Heart left ventricle (tissue), 16 donors: ENCODE measurements around the gene STK4. TPM values are rescaled to one million over a fixed set of nuclear protein-coding genes. Genes with fewer than 3 reads are reported as not detected.

Experiments
- ATAC-seq, 4 donors: fragments of 200-7000 bp; cut with Tn5 transposase; one replicate each; pipeline ENCODE4 v1.9.1; 2020 to 2022; ENCODE audit warnings: moderate library complexity in 4 of 4, mild to moderate bottlenecking in 3 of 4, moderate number of reproducible peaks in 1 of 4
- DNase-seq, 5 donors: peaks; one replicate each; pipeline ENCODE4 v3.0.0-alpha.2; 2020
- H3K27ac ChIP-seq, 12 donors: fragments of 200-600 bp; sonication (generic) in 4 of 12; one replicate each; pipeline versions ENCODE4 v1.5.0 to v1.8.0; 2016 to 2022; ENCODE audit warnings: mild to moderate bottlenecking in 2 of 12
- H3K27me3 ChIP-seq, 9 donors: fragments of 200-600 bp; sonication (generic) in 2 of 9; one replicate each; pipeline versions ENCODE4 v1.5.1 to v1.8.0; 2016 to 2022; ENCODE audit warnings: mild to moderate bottlenecking in 3 of 9
- H3K36me3 ChIP-seq, 9 donors: fragments of 200-600 bp; sonication (generic) in 2 of 9; one replicate each; pipeline versions ENCODE4 v1.5.0 to v1.8.0; 2018 to 2022; ENCODE audit warnings: mild to moderate bottlenecking in 2 of 9
- H3K4me1 ChIP-seq, 12 donors: fragments of 200-600 bp; sonication (generic) in 4 of 12; one replicate each; pipeline versions ENCODE4 v1.5.0 to v1.8.0; 2016 to 2022; ENCODE audit warnings: mild to moderate bottlenecking in 3 of 12
- H3K4me3 ChIP-seq, 12 donors: fragments of 200-600 bp; sonication (generic) in 4 of 12; one replicate each; pipeline versions ENCODE4 v1.5.0 to v1.8.0; 2017 to 2022; ENCODE audit warnings: mild to moderate bottlenecking in 9 of 12, moderate library complexity in 4 of 12
- H3K9me3 ChIP-seq, 12 donors: fragments of 200-600 bp; sonication (generic) in 4 of 12; one replicate each; pipeline versions ENCODE4 v1.5.0 to v1.8.0; 2016 to 2022; ENCODE audit warnings: mild to moderate bottlenecking in 1 of 12
- CTCF ChIP-seq, 12 donors: fragments of 200-600 bp; sonication (generic) in 4 of 12; IDR thresholded peaks; one replicate each; pipeline versions ENCODE4 v1.5.0 to v1.8.0; 2018 to 2022; ENCODE audit warnings: antibody characterized with exemption in 12 of 12, mild to moderate bottlenecking in 5 of 12
- POLR2A ChIP-seq, 2 donors: fragments of 450-650 bp; IDR thresholded peaks; one replicate each; pipeline ENCODE4 v1.6.1; 2017; ENCODE audit warnings: antibody characterized with exemption in 2 of 2, mild to moderate bottlenecking in 2 of 2, moderate library complexity in 2 of 2
- WGBS, 4 donors: extraction: QIAGEN DNeasy Blood & Tissue Kit in 2 of 4; methylation state at CpG; one replicate each; pipeline versions ENCODE4 v1.1.5 to v1.1.7; 2013 to 2018; 5-methylcytosine and 5-hydroxymethylcytosine counted together
- intact Hi-C, 10 donors: fragments of 100-400 bp; cut with DNase I; formaldehyde crosslinking; loops; one replicate each; pipeline versions ENCODE4 v1.11.1 to v1.14.2; 2022
- polyA plus RNA-seq, 2 donors: library from polyadenylated mRNA; stranded (reverse); fragments of 200-250 nt; gene quantifications; one replicate each; pipeline ENCODE4 v1.2.3, GENCODE V29; 2013
- total RNA-seq, 9 donors: library from RNA; depleted of rRNA in 2 of 9; stranded (reverse); fragments of >200 nt in 2 of 9; fragmentation: NEBNext Ultra II Directional in 3 of 9; extraction: Animal tissue kit (Norgen Biotek cat#: 25700) in 3 of 9; gene quantifications; one replicate each; pipeline versions ENCODE4 v1.1.0 to v1.2.4, GENCODE V29; 2016 to 2023
- donor health status: ischemic (EF 13 %, LVEDD 7.1; RV severe dilation, severe dysfunction).
- donor health status: healthy with polysubstance abuse.
- donor health status: DM: no; HTN: yes; CAD: no.
- donor health status: DM: no; HTN: no; CAD: no.
- donor health status: ischemic (EF 25% LVEDD 6.9; RV normal size, moderate dysfunction).
- donor health status: ischemic (EF 25% LVEDD 5.7; RV mildly dilated, moderate dysfunction).
- donor health status: healthy.
- donor health status: DM: yes; HTN: yes; CAD: no.
- donor health status: ischemic (EF 35%, LVEDD 5.7; RV mildly dilated, moderate dysfunction).
- donor health status: nonischemic (EF 11% LVEDD 7.7; RV severe dilation, severe dysfunction).
- donor health status: DM: yes; HTN: yes; CAD: no.
- donor health status: PGD.
- donor health status: ischemic (EF 29% LVEDD 5.4; RV normal size, mild dysfunction).
- donor health status: nonischemic (EF 23%, LVEDD 6.1; RV moderate dilation, normal function).

The STK4 gene
- total and polyA plus RNA-seq, 11 donors = 3.2 to 25.3 (median 9.3) TPM

- Histone ChIP-seq H3K4me1 (no peaks in the 10 kb centered on the region), H3K9me3 (no peaks in the 10 kb centered on the region), H3K36me3 (peaks cover 0 to 34% (median 0%) of the 10 kb centered on the region in 9 donors), H3K27ac (no peak overlapping the region), H3K4me3 (no peak overlapping the region), H3K27me3 (no peaks in the 10 kb centered on the region)
- WGBS, 4 donors = 90 to 94% (median 92%) methylated on average over 18 of the region's 18 CpGs
- no peak for DNase-seq
- intact Hi-C loops = no loop called here
- TF ChIP-seq POLR2A (IDR thresholded peaks at IDR 0.05) (no peak), CTCF (IDR thresholded peaks at IDR 0.05) (no peak)
- ATAC-seq = no peak
Observed at GRCh38 chr20:44930517-44931168, 35.7 kb upstream of the STK4 start.

DNA sequence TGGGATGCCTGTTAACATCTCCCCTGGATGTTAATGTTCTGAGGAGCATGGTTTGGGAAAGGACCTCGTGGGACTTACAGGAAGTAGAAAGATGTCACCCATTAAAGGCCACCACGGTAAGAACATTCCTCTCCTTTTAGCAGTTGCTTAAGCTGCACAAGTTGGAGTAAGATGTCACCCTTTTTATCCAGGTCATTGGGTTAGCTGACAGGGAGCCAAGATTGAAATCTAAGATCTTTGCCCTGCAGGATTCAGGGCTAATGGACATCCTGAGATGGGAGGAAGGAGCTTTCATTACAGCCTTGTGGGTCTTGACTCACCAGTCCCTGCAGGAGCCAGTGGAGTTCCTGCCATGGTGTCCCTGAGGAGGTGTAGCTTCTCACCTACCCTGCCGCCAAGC lies 34.4 kb upstream of the STK4 start:
- Histone ChIP-seq H3K27me3 (no peaks in the 10 kb centered on the region), H3K4me3 (no peak overlapping the region), H3K27ac (no peak overlapping the region), H3K36me3 (peaks cover 0 to 41% (median 5%) of the 10 kb centered on the region in 9 donors), H3K4me1 (no peaks in the 10 kb centered on the region), H3K9me3 (no peaks in the 10 kb centered on the region)
- ATAC-seq (no peak), DNase-seq (no peak)
- intact Hi-C loops = no loop called here
- TF ChIP-seq CTCF (IDR thresholded peaks at IDR 0.05) (no peak), POLR2A (IDR thresholded peaks at IDR 0.05) (no peak)
- 79 to 87% (median 85%) methylated on average over 2 to 3 of the region's 3 CpGs for WGBS, 4 donors

DNA sequence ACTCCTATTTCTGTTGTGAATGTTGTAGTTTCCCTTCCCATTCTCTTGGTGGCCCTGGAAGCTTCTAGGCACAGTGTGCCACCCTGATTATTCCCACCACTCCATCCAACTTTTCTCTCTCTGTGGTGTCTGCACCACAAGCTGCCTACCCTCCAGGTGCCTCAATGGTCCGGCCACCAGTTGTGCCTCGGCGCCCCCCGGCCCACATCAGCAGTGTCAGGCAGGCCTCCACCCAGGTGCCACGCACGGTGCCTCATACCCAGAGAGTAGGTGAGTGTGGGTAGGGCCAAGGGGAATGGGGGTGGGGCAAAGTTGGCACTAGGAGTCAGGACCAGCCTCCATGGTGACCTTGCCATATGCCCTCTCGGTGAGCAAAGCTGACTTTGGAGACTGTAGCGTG lies 33.4 kb upstream of the STK4 start:
- 97 to 99% (median 98%) methylated on average over 8 of the region's 8 CpGs for WGBS, 4 donors
- DNase-seq = no peak

DNA sequence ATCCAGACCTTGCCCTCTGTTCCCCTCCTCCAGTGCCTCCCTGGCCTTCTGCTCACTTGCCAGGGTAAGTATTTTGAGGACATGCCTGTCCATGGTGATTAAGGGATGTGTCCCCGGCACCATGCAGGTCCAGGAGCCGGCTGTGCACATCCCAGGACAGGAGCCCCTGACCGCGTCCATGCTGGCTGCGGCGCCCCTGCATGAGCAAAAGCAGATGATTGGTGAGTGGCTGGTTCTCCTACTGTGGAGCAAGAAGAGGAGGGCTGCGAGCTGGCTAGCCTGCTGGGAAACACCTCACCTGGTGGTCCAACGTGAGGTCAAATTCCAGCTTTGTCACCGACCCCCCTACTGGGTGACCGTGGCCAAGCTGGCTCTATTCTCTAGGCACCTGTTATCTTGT lies 29.8 kb upstream of the STK4 start:
- TF ChIP-seq CTCF (IDR thresholded peaks at IDR 0.05) = no peak
- no peak for TF ChIP-seq POLR2A (IDR thresholded peaks at IDR 0.05)
- Histone ChIP-seq H3K27ac (no peak overlapping the region), H3K36me3 (peaks cover 0 to 62% (median 11%) of the 10 kb centered on the region in 9 donors), H3K27me3 (no peaks in the 10 kb centered on the region), H3K9me3 (no peaks in the 10 kb centered on the region), H3K4me3 (no peak overlapping the region), H3K4me1 (no peaks in the 10 kb centered on the region)
- 94 to 95% (median 95%) methylated on average over 10 of the region's 10 CpGs for WGBS, 4 donors
- DNase-seq = no peak
- intact Hi-C loops = no loop called here
- ATAC-seq = no peak

More for the DNA sequence above, 33.4 kb upstream of the STK4 start:
- no peaks in the 10 kb centered on the region for H3K9me3 ChIP-seq
- intact Hi-C loops = no loop called here
- no peak for ATAC-seq
- peaks cover 0 to 48% (median 6%) of the 10 kb centered on the region in 9 donors for H3K36me3 ChIP-seq
- no peak for TF ChIP-seq CTCF (IDR thresholded peaks at IDR 0.05)
- no peak for TF ChIP-seq POLR2A (IDR thresholded peaks at IDR 0.05)
- no peak overlapping the region for H3K4me3 ChIP-seq
- no peak overlapping the region for H3K27ac ChIP-seq
- H3K27me3 ChIP-seq = no peaks in the 10 kb centered on the region
- H3K4me1 ChIP-seq = no peaks in the 10 kb centered on the region
